Mesendoderm (in vitro differentiated cells): ENCODE results near the gene PROM1.
A peak's percentile ranks its signal among the peaks of the same experiment; 100 is the strongest.

Experiments used
- DNase-seq: peaks from one replicate; pipeline ENCODE4 v3.0.0; 2013
- H2AK5ac ChIP-seq: 2 replicates; pipeline ENCODE4 v1.6.1; 2013; ENCODE audit warnings: low read length, inconsistent platforms
- H2BK120ac ChIP-seq: 2 replicates; pipeline ENCODE4 v1.6.1; 2013; ENCODE audit warnings: low read depth, mild to moderate bottlenecking, low read length, moderate library complexity, mixed read lengths
- H2BK15ac ChIP-seq: replicated peaks from 2 replicates; pipeline ENCODE4 v1.6.1; 2013; ENCODE audit warnings: low read depth, mild to moderate bottlenecking, moderate library complexity
- H2BK5ac ChIP-seq: 2 replicates; pipeline ENCODE4 v1.6.1; 2013; ENCODE audit warnings: low read length, inconsistent platforms
- H3K18ac ChIP-seq: 2 replicates; pipeline ENCODE4 v1.6.1; 2013; ENCODE audit warnings: mild to moderate bottlenecking, low read length, mixed read lengths
- H3K23ac ChIP-seq: one replicate; pipeline ENCODE4 v1.6.1; 2013; ENCODE audit warnings: low read length
- H3K27ac ChIP-seq: 2 replicates; pipeline ENCODE4 v1.5.1; 2013; ENCODE audit warnings: low read depth, mild to moderate bottlenecking, inconsistent platforms, low read length, moderate library complexity
- H3K27me3 ChIP-seq: 2 replicates; pipeline ENCODE4 v1.6.1; 2013; ENCODE audit warnings: low read length, control low read depth, mild to moderate bottlenecking, inconsistent platforms; ENCODE audit not compliant: insufficient read depth, poor library complexity
- H3K36me3 ChIP-seq: 2 replicates; pipeline ENCODE4 v1.6.1; 2013; ENCODE audit warnings: low read length, inconsistent platforms; ENCODE audit not compliant: control insufficient read depth, insufficient read depth
- H3K4ac ChIP-seq: one replicate; pipeline ENCODE4 v1.6.1; 2013; ENCODE audit warnings: low read depth, mild to moderate bottlenecking, low read length, moderate library complexity
- H3K4me1 ChIP-seq: 2 replicates; pipeline ENCODE4 v1.6.1; 2013; ENCODE audit warnings: low read depth, low read length, inconsistent platforms; ENCODE audit not compliant: control insufficient read depth
- H3K4me2 ChIP-seq: 2 replicates; pipeline ENCODE4 v1.6.1; 2013; ENCODE audit warnings: low read length
- H3K4me3 ChIP-seq: 2 replicates; pipeline ENCODE4 v1.5.1; 2013; ENCODE audit warnings: mild to moderate bottlenecking, low read length
- H3K56ac ChIP-seq: one replicate; pipeline ENCODE4 v1.6.1; 2013; ENCODE audit warnings: low read length
- H3K79me1 ChIP-seq: 2 replicates; pipeline ENCODE4 v1.6.1; 2013; ENCODE audit warnings: low read length, inconsistent platforms
- H3K79me2 ChIP-seq: 2 replicates; pipeline ENCODE4 v1.6.1; 2013; ENCODE audit warnings: mild to moderate bottlenecking, low read length; ENCODE audit not compliant: control insufficient read depth, insufficient read depth
- H3K9ac ChIP-seq: 2 replicates; pipeline ENCODE4 v1.6.1; 2013; ENCODE audit warnings: low read length, inconsistent platforms
- H4K5ac ChIP-seq: one replicate; pipeline ENCODE4 v1.6.1; 2013; ENCODE audit warnings: low read length
- H4K8ac ChIP-seq: one replicate; pipeline ENCODE4 v1.6.1; 2013; ENCODE audit warnings: low read depth, mild to moderate bottlenecking, control low read depth, low read length, moderate library complexity
- WGBS: extraction: QIAGEN DNeasy Blood & Tissue Kit; methylation state at CpG from one replicate; pipeline ENCODE4 v1.1.7; 2013; ENCODE audit warnings: low lambda C conversion rate, missing lambda C conversion rate; ENCODE audit not compliant: insufficient coverage; ENCODE audit errors: extremely low coverage; 5-methylcytosine and 5-hydroxymethylcytosine counted together

Gene PROM1

GRCh38 chr4:16011173-16011572 lies 72.7 kb downstream of the PROM1 start:
- no peak overlapping the region for H3K9ac ChIP-seq
- no peak overlapping the region for H3K18ac ChIP-seq
- no peak overlapping the region for H2BK5ac ChIP-seq
- H3K36me3 ChIP-seq, result peaks cover 9% of the 10 kb centered on the region
- no peak overlapping the region for H3K4me2 ChIP-seq
- WGBS, result no CpG with 5 or more reads among the region's 6 CpGs
- H3K79me1 ChIP-seq, result no peaks in the 10 kb centered on the region
- H2AK5ac ChIP-seq, result no peak overlapping the region
- no peak overlapping the region for H3K4ac ChIP-seq
- H4K8ac ChIP-seq, result no peak overlapping the region
- no peaks in the 10 kb centered on the region for H3K27me3 ChIP-seq
- DNase-seq, result no peak
- H2BK15ac ChIP-seq, result no peak overlapping the region
- H3K56ac ChIP-seq, result no peak overlapping the region
- no peak overlapping the region for H3K23ac ChIP-seq
- H3K79me2 ChIP-seq, result no peaks in the 10 kb centered on the region
- H3K4me1 ChIP-seq, result no peaks in the 10 kb centered on the region
- no peak overlapping the region for H4K5ac ChIP-seq
- no peak overlapping the region for H3K4me3 ChIP-seq
- no peak overlapping the region for H3K27ac ChIP-seq
- H2BK120ac ChIP-seq, result no peak overlapping the region

- WGBS, result no CpG with 5 or more reads among the region's 4 CpGs
- H3K27me3 ChIP-seq, result no peaks in the 10 kb centered on the region
- no peak for DNase-seq
- H3K4me1 ChIP-seq, result no peaks in the 10 kb centered on the region
- H2BK15ac ChIP-seq, result no peak overlapping the region
- no peak overlapping the region for H3K9ac ChIP-seq
- no peak overlapping the region for H4K8ac ChIP-seq
- H3K4me3 ChIP-seq, result no peak overlapping the region
- no peak overlapping the region for H3K23ac ChIP-seq
- H3K79me1 ChIP-seq, result no peaks in the 10 kb centered on the region
- H3K18ac ChIP-seq, result no peak overlapping the region
- no peaks in the 10 kb centered on the region for H3K79me2 ChIP-seq
- no peak overlapping the region for H3K27ac ChIP-seq
- peaks cover 7% of the 10 kb centered on the region for H3K36me3 ChIP-seq
- no peak overlapping the region for H4K5ac ChIP-seq
- no peak overlapping the region for H3K4me2 ChIP-seq
- H2BK120ac ChIP-seq, result no peak overlapping the region
- H2AK5ac ChIP-seq, result no peak overlapping the region
- H2BK5ac ChIP-seq, result no peak overlapping the region
- no peak overlapping the region for H3K4ac ChIP-seq
- no peak overlapping the region for H3K56ac ChIP-seq
Measured at GRCh38 chr4:16009153-16009552, 74.7 kb downstream of the PROM1 start.

GRCh38 chr4:16007471-16008095 lies 76.2 kb downstream of the PROM1 start:
- Histone ChIP-seq H2AK5ac (no peak overlapping the region), H3K18ac (no peak overlapping the region), H3K4me2 (no peak overlapping the region), H3K9ac (no peak overlapping the region), H3K36me3 (peaks cover 5% of the 10 kb centered on the region), H3K27me3 (no peaks in the 10 kb centered on the region), H3K79me2 (no peaks in the 10 kb centered on the region), H4K8ac (no peak overlapping the region), H3K27ac (no peak overlapping the region), H4K5ac (no peak overlapping the region), H2BK15ac (no peak overlapping the region), H2BK5ac (no peak overlapping the region), H3K56ac (no peak overlapping the region), H3K23ac (no peak overlapping the region), H2BK120ac (no peak overlapping the region), H3K79me1 (no peaks in the 10 kb centered on the region), H3K4ac (no peak overlapping the region), H3K4me3 (no peak overlapping the region), H3K4me1 (no peaks in the 10 kb centered on the region)
- no CpG with 5 or more reads among the region's 5 CpGs for WGBS
- no peak for DNase-seq

- WGBS, result no CpG with 5 or more reads among the region's 6 CpGs
- Histone ChIP-seq H3K18ac (no peak overlapping the region), H3K27me3 (no peaks in the 10 kb centered on the region), H3K4me2 (no peak overlapping the region), H3K36me3 (peaks cover 5% of the 10 kb centered on the region), H4K8ac (no peak overlapping the region), H3K23ac (no peak overlapping the region), H4K5ac (no peak overlapping the region), H2BK15ac (no peak overlapping the region), H2AK5ac (no peak overlapping the region), H3K9ac (no peak overlapping the region), H3K79me2 (no peaks in the 10 kb centered on the region), H3K27ac (no peak overlapping the region), H3K4me1 (no peaks in the 10 kb centered on the region), H3K56ac (no peak overlapping the region), H3K4ac (no peak overlapping the region), H3K4me3 (no peak overlapping the region), H3K79me1 (no peaks in the 10 kb centered on the region), H2BK5ac (no peak overlapping the region), H2BK120ac (no peak overlapping the region)
- no peak for DNase-seq
Measured at GRCh38 chr4:16006771-16007446, 76.9 kb downstream of the PROM1 start.

- H3K56ac ChIP-seq, result no peak overlapping the region
- no peak overlapping the region for H3K4me3 ChIP-seq
- H3K4me2 ChIP-seq, result no peak overlapping the region
- H3K27me3 ChIP-seq, result no peaks in the 10 kb centered on the region
- no peak overlapping the region for H4K8ac ChIP-seq
- peaks cover 5% of the 10 kb centered on the region for H3K36me3 ChIP-seq
- H4K5ac ChIP-seq, result no peak overlapping the region
- no peaks in the 10 kb centered on the region for H3K79me1 ChIP-seq
- H3K9ac ChIP-seq, result no peak overlapping the region
- H3K4me1 ChIP-seq, result no peaks in the 10 kb centered on the region
- no peak for DNase-seq
- no peak overlapping the region for H3K18ac ChIP-seq
- no peak overlapping the region for H2BK15ac ChIP-seq
- H3K23ac ChIP-seq, result no peak overlapping the region
- no peak overlapping the region for H2AK5ac ChIP-seq
- H3K27ac ChIP-seq, result no peak overlapping the region
- no peaks in the 10 kb centered on the region for H3K79me2 ChIP-seq
- H2BK5ac ChIP-seq, result no peak overlapping the region
- no peak overlapping the region for H3K4ac ChIP-seq
- no peak overlapping the region for H2BK120ac ChIP-seq
- WGBS, result no CpG with 5 or more reads among the region's 5 CpGs
Measured at GRCh38 chr4:16005676-16006075, 78.1 kb downstream of the PROM1 start.

GRCh38 chr4:16001484-16001858 lies 82.4 kb downstream of the PROM1 start:
- Histone ChIP-seq H4K5ac (no peak overlapping the region), H3K23ac (no peak overlapping the region), H2BK5ac (no peak overlapping the region), H3K79me2 (no peaks in the 10 kb centered on the region), H3K4ac (no peak overlapping the region), H3K4me2 (no peak overlapping the region), H2AK5ac (no peak overlapping the region), H3K27me3 (no peaks in the 10 kb centered on the region), H3K4me3 (no peak overlapping the region), H2BK120ac (no peak overlapping the region), H3K9ac (no peak overlapping the region), H3K27ac (no peak overlapping the region), H3K4me1 (no peaks in the 10 kb centered on the region), H3K56ac (no peak overlapping the region), H4K8ac (no peak overlapping the region), H2BK15ac (no peak overlapping the region), H3K18ac (no peak overlapping the region), H3K36me3 (peaks cover 2% of the 10 kb centered on the region), H3K79me1 (no peaks in the 10 kb centered on the region)
- peak; percentile 93 for DNase-seq
- no CpG with 5 or more reads among the region's 4 CpGs for WGBS
